SU-DHL-6 (cell line): Measurements from ENCODE around the gene DNAJC28.

Experiments
- H2AFZ ChIP-seq: fragments of 200-600 bp; sonication (generic); 2 replicates; pipeline ENCODE4 v1.6.1; 2014; ENCODE audit warnings: low read depth, mild to moderate bottlenecking, moderate library complexity, mixed read lengths, antibody characterized with exemption, low read length; ENCODE audit not compliant: severe bottlenecking
- H3F3A ChIP-seq: fragments of 200-600 bp; shearing (Covaris generic); 2 replicates; pipeline ENCODE4 v1.6.0; 2016; ENCODE audit warnings: antibody characterized with exemption, mild to moderate bottlenecking; ENCODE audit not compliant: insufficient read depth
- H3K27ac ChIP-seq: fragments of 200-600 bp; sonication (generic); 2 replicates; pipeline ENCODE4 v1.5.1; 2016; ENCODE audit warnings: low read depth, mild to moderate bottlenecking, low read length, moderate library complexity, mixed read lengths
- H3K27me3 ChIP-seq: fragments of 200-600 bp; sonication (generic), shearing (Covaris generic); 2 replicates; pipeline ENCODE4 v1.6.0; 2014; ENCODE audit warnings: mild to moderate bottlenecking, low read length
- H3K36me3 ChIP-seq: fragments of 200-600 bp; sonication (generic); 2 replicates; pipeline ENCODE4 v1.6.1; 2014; ENCODE audit warnings: mild to moderate bottlenecking, low read length, mixed read lengths
- H3K4me2 ChIP-seq: fragments of 300-600, 200-600 bp; shearing (Covaris generic), sonication (generic); 2 replicates; pipeline ENCODE4 v1.6.0; 2014; ENCODE audit warnings: low read length, low read depth, mild to moderate bottlenecking; ENCODE audit not compliant: poor library complexity, severe bottlenecking
- H3K4me3 ChIP-seq: fragments of 200-600 bp; sonication (generic); 2 replicates; pipeline ENCODE4 v1.5.1; 2014; ENCODE audit warnings: antibody characterized with exemption, low read length, mild to moderate bottlenecking, mixed read lengths; ENCODE audit not compliant: insufficient read depth, poor library complexity, severe bottlenecking
- H3K79me2 ChIP-seq: fragments of 200-600 bp; sonication (generic); 2 replicates; pipeline ENCODE4 v1.6.1; 2014; ENCODE audit warnings: mild to moderate bottlenecking, low read length, moderate library complexity; ENCODE audit not compliant: insufficient read depth
- H3K9ac ChIP-seq: fragments of 200-600 bp; sonication (generic); 2 replicates; pipeline ENCODE4 v1.7.0; 2014; ENCODE audit warnings: mild to moderate bottlenecking, low read length
- H3K9me2 ChIP-seq: fragments of 200-600 bp; sonication (generic); replicated peaks from 2 replicates; pipeline ENCODE4 v1.6.1; 2014; ENCODE audit warnings: low read length; ENCODE audit not compliant: insufficient read depth
- H3K9me3 ChIP-seq: fragments of 200-600 bp; sonication (generic); 2 replicates; pipeline ENCODE4 v1.6.1; 2014; ENCODE audit warnings: low read length, mixed read lengths; ENCODE audit not compliant: insufficient read depth
- H4K20me1 ChIP-seq: fragments of 200-600 bp; sonication (generic); 2 replicates; pipeline ENCODE4 v1.6.1; 2014; ENCODE audit warnings: low read depth, mild to moderate bottlenecking, antibody characterized with exemption, low read length, moderate library complexity, mixed read lengths
- EZH2phosphoT487 ChIP-seq: fragments of 200-600 bp; sonication (generic), shearing (Covaris generic); conservative IDR thresholded peaks from 2 replicates; pipeline ENCODE4 v1.6.1; 2018; ENCODE audit warnings: mild to moderate bottlenecking, antibody characterized with exemption, low read length, moderate library complexity, mixed read lengths
- TF ChIP-seq, protein P1 (sequence below): fragments of 200-600 bp; sonication (generic); IDR thresholded peaks from one replicate; pipeline ENCODE4 v1.5.1; 2017; ENCODE audit warnings: antibody characterized with exemption, mild to moderate bottlenecking, low read length, moderate library complexity; ENCODE audit not compliant: insufficient read depth, poor library complexity, severe bottlenecking

DNAJC28 gene

DNA sequence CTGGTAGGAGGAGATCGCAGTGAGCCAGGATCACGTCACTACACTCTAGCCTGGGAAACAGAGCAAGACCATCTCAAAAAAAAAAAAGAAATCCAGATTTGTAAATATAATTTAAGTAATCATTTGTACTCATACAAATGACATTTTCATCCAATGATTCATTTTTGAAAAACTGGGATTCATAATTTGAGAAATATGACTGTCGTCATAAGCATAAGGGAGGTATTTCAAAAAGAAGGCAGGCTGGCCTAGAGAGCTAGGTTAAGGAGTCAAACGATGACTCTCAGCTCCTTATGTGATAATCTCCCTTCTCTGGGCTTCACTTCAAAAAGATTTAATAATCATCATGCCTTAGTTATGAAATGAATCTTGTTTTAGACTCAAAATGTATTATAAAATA lies 48.1 kb upstream of the DNAJC28 start:
- no peak overlapping the region for H3K27ac ChIP-seq
- H3K36me3 ChIP-seq: peaks cover 38% of the 10 kb centered on the region
- no peak overlapping the region for H3K4me3 ChIP-seq
- H3K9me3 ChIP-seq: no peaks in the 10 kb centered on the region
- H4K20me1 ChIP-seq: peaks cover 12% of the 10 kb centered on the region
- TF ChIP-seq, protein P1, sequence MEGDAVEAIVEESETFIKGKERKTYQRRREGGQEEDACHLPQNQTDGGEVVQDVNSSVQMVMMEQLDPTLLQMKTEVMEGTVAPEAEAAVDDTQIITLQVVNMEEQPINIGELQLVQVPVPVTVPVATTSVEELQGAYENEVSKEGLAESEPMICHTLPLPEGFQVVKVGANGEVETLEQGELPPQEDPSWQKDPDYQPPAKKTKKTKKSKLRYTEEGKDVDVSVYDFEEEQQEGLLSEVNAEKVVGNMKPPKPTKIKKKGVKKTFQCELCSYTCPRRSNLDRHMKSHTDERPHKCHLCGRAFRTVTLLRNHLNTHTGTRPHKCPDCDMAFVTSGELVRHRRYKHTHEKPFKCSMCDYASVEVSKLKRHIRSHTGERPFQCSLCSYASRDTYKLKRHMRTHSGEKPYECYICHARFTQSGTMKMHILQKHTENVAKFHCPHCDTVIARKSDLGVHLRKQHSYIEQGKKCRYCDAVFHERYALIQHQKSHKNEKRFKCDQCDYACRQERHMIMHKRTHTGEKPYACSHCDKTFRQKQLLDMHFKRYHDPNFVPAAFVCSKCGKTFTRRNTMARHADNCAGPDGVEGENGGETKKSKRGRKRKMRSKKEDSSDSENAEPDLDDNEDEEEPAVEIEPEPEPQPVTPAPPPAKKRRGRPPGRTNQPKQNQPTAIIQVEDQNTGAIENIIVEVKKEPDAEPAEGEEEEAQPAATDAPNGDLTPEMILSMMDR: no peak
- TF ChIP-seq EZH2phosphoT487: no peak
- H3K9me2 ChIP-seq: no peaks in the 10 kb centered on the region
- H3K79me2 ChIP-seq: peaks cover 72% of the 10 kb centered on the region
- H3K4me2 ChIP-seq: peak overlapping the region; percentile 73
- H3K27me3 ChIP-seq: no peaks in the 10 kb centered on the region
- H2AFZ ChIP-seq: no peak overlapping the region
- H3F3A ChIP-seq: peaks cover 30% of the 10 kb centered on the region
- H3K9ac ChIP-seq: no peak overlapping the region

DNA sequence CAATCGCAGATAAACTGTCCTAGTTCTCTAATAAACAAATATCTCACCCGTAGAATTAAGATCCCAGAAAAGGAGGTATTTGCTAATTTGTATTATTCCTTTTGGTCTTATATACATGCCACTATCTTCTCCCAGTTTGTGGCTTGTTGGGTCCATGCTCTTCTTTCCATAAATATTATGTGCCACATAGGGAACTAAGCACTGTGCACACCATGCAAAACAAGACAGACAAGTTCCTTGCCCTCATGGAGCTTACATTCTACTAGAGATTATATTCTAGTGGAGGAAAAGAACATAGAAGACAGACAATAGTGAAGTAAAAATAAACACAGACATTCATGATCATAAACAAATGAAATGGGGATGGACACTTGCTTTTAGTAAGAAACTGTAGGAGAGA lies 45.7 kb upstream of the DNAJC28 start:
- Histone ChIP-seq H3K9me3 (no peaks in the 10 kb centered on the region), H3K9ac (no peak overlapping the region), H3K4me3 (no peak overlapping the region), H3K4me2 (no peak overlapping the region), H3K27ac (no peak overlapping the region), H3K9me2 (no peaks in the 10 kb centered on the region), H3F3A (peaks cover 21% of the 10 kb centered on the region), H3K79me2 (peaks cover 54% of the 10 kb centered on the region), H2AFZ (no peak overlapping the region), H4K20me1 (no peaks in the 10 kb centered on the region), H3K36me3 (peaks cover 43% of the 10 kb centered on the region), H3K27me3 (no peaks in the 10 kb centered on the region)
- TF ChIP-seq EZH2phosphoT487: no peak
- TF ChIP-seq, protein P1: no peak

DNA sequence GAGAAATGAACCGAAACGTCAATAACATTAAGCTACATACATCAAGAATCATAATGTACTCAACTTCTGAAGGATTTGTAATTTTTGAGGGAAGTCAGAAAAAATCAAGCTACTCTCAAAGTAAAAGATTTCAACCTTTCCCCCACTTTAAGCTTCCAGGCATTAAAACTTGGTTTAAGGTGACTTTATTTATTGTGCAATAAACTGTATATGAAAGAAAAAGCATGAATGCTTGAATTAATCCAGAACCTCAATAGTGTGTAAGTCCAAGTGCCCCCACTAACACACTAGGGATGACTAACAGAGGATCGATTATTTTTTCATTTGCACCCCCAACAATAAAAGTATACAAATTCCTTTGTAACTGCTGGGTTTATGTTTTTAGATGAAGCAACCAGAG lies 39.5 kb upstream of the DNAJC28 start:
- H2AFZ ChIP-seq: no peak overlapping the region
- peaks cover 68% of the 10 kb centered on the region for H3K36me3 ChIP-seq
- no peak overlapping the region for H3K4me2 ChIP-seq
- no peaks in the 10 kb centered on the region for H3K9me3 ChIP-seq
- H3K79me2 ChIP-seq: 0 out of 2 replicates have a peak, but pooled peaks cover under 1% of the 10 kb centered on the region
- H3K4me3 ChIP-seq: no peak overlapping the region
- no peaks in the 10 kb centered on the region for H4K20me1 ChIP-seq
- no peak overlapping the region for H3K9ac ChIP-seq
- no peak overlapping the region for H3K27ac ChIP-seq
- H3K27me3 ChIP-seq: no peaks in the 10 kb centered on the region
- no peaks in the 10 kb centered on the region for H3K9me2 ChIP-seq
- no peak for TF ChIP-seq EZH2phosphoT487
- TF ChIP-seq, protein P1: no peak
- H3F3A ChIP-seq: no peaks in the 10 kb centered on the region

DNA sequence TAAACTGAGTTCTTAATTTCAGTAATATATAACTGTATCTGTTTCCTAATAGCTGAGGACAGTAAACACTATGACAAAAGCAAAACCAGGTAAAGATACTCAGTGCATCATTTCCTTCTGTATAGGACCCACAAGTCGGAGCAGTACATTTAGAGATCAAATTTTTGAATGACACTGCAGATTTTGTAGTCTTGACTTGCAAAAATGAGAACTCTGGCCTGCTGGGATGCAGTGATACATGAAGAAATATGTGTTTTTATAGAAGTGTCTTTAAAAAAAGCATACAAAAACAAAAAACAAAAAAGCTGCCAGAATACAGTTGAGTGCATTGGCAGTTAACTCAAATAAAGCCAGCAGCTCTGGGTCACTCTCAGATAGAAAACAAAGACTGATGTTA lies 31.4 kb upstream of the DNAJC28 start:
- no peaks in the 10 kb centered on the region for H3K79me2 ChIP-seq
- H4K20me1 ChIP-seq: no peaks in the 10 kb centered on the region
- H3K9me3 ChIP-seq: no peaks in the 10 kb centered on the region
- H3K27ac ChIP-seq: no peak overlapping the region; the same call in 1 of the 2 replicates
- no peak overlapping the region for H3K4me3 ChIP-seq
- H3K9me2 ChIP-seq: no peaks in the 10 kb centered on the region
- no peak overlapping the region for H3K9ac ChIP-seq
- no peaks in the 10 kb centered on the region for H3K27me3 ChIP-seq
- TF ChIP-seq EZH2phosphoT487: no peak
- TF ChIP-seq, protein P1: no peak
- no peak overlapping the region for H2AFZ ChIP-seq
- no peak overlapping the region for H3K4me2 ChIP-seq
- H3F3A ChIP-seq: peaks cover 3% of the 10 kb centered on the region; the same call in 1 of the 2 replicates
- peaks cover 44% of the 10 kb centered on the region for H3K36me3 ChIP-seq
